Endothelial cell of umbilical vein (primary cell): ENCODE results near the gene ALK. TPM values are rescaled to one million over a fixed set of nuclear protein-coding genes. Genes with fewer than 3 reads are reported as not detected.

Experiments used
- BruUV-seq: library from RNA; stranded (reverse); fragments of 400-500 nt; replicated peaks from 2 replicates; lab custom pipeline; 2021; lab: Mats Ljungman, UMichigan
- CTCF ChIA-PET: fragments of 300-600, 350-600 bp; sonication (Branson Sonifier 250); formaldehyde crosslinking; loops from one replicate; lab custom pipeline; 2021; ENCODE audit warnings: antibody characterized with exemption, inconsistent platforms; lab: Charles Lee
- POLR2A ChIA-PET: fragments of 300-600, 350-600 bp; sonication (Branson Sonifier 250); formaldehyde crosslinking; loops from one replicate; lab custom pipeline; 2021; ENCODE audit warnings: antibody characterized with exemption, inconsistent platforms; lab: Charles Lee
- DNase-seq: peaks from one replicate; pipeline ENCODE4 v3.0.0-alpha.2; 2011; ENCODE audit warnings: low read depth, low spot score
- FAIRE-seq: peaks from 2 replicates; lab custom pipeline; 2011; peaks lifted over from hg19 to GRCh38; lab: Jason Lieb, UNC
- H2AFZ ChIP-seq: 2 replicates; pipeline ENCODE4 v1.6.0; 2012; ENCODE audit warnings: low read depth, low read length, control low read depth, inconsistent platforms
- H3K27ac ChIP-seq: 2 replicates; pipeline ENCODE4 v1.5.1; 2011; ENCODE audit warnings: low read depth, mild to moderate bottlenecking, control low read depth, low read length, moderate library complexity; ENCODE audit not compliant: insufficient read depth
- H3K27me3 ChIP-seq, 2 experiments: 2 replicates each; pipeline versions ENCODE4 v1.6.0 to v1.6.1; 2011; ENCODE audit warnings: low read length in 2 of 2, mixed read lengths in 1 of 2; ENCODE audit not compliant: control insufficient read depth in 2 of 2, insufficient read depth in 2 of 2
- H3K36me3 ChIP-seq, 2 experiments: 2 replicates in 1 of 2; 3 replicates in 1 of 2; pipeline ENCODE4 v1.5.1; 2011; ENCODE audit warnings: low read length in 2 of 2, mild to moderate bottlenecking in 1 of 2, moderate library complexity in 1 of 2; ENCODE audit not compliant: control insufficient read depth in 2 of 2, insufficient read depth in 2 of 2; ENCODE audit errors: extremely low read depth in 1 of 2
- H3K4me1 ChIP-seq: 3 replicates; pipeline ENCODE4 v1.5.1; 2011; ENCODE audit warnings: mild to moderate bottlenecking, low read length; ENCODE audit not compliant: control insufficient read depth, insufficient read depth; ENCODE audit errors: extremely low read depth
- H3K4me2 ChIP-seq: 2 replicates; pipeline ENCODE4 v1.6.1; 2011; ENCODE audit warnings: low read length, control low read depth, mixed read lengths; ENCODE audit not compliant: insufficient read depth
- H3K4me3 ChIP-seq, 3 experiments: fragments of 200-600 bp in 1 of 3; sonication (generic), shearing (Covaris generic) in 1 of 3; replicated peaks in 1 of 3; 2 replicates each; pipeline ENCODE4 v1.5.1; 2011 to 2016; ENCODE audit warnings: control low read depth in 3 of 3, low read length in 3 of 3, mild to moderate bottlenecking in 2 of 3, inconsistent platforms in 1 of 3, low read depth in 1 of 3, moderate library complexity in 1 of 3; ENCODE audit not compliant: insufficient read depth in 1 of 3
- H3K79me2 ChIP-seq: 2 replicates; pipeline ENCODE4 v1.6.0; 2012; ENCODE audit warnings: low read length, inconsistent platforms; ENCODE audit not compliant: control insufficient read depth, insufficient read depth
- H3K9ac ChIP-seq: replicated peaks from 2 replicates; pipeline ENCODE3; 2011; ENCODE audit warnings: low read length, control low read depth; ENCODE audit not compliant: insufficient read depth; ENCODE audit errors: extremely low read depth
- H3K9me1 ChIP-seq: replicated peaks from 3 replicates; pipeline ENCODE4 v1.6.0; 2011; ENCODE audit warnings: mild to moderate bottlenecking, low read length; ENCODE audit not compliant: control insufficient read depth, insufficient read depth; ENCODE audit errors: extremely low read depth
- H3K9me3 ChIP-seq: replicated peaks from 2 replicates; pipeline ENCODE4 v1.5.1; 2012; ENCODE audit warnings: low read length, inconsistent platforms; ENCODE audit not compliant: control insufficient read depth, insufficient read depth
- H4K20me1 ChIP-seq: replicated peaks from 2 replicates; pipeline ENCODE3; 2011; ENCODE audit warnings: mild to moderate bottlenecking, low read length; ENCODE audit not compliant: control insufficient read depth, insufficient read depth; ENCODE audit errors: extremely low read depth
- CTCF ChIP-seq, 2 donors: IDR thresholded peaks; 1 replicate in 1 of 2; 2 replicates in 1 of 2; pipeline ENCODE4 v1.5.1; 2011; ENCODE audit warnings: low read length in 2 of 2, mild to moderate bottlenecking in 2 of 2, moderate library complexity in 2 of 2, control low read depth in 1 of 2, inconsistent platforms in 1 of 2, low read depth in 1 of 2; ENCODE audit not compliant: insufficient read depth in 1 of 2; ENCODE audit errors: extremely low read depth in 1 of 2
- EZH2 ChIP-seq: IDR thresholded peaks from 2 replicates; pipeline ENCODE4 v1.6.1; 2012; ENCODE audit warnings: borderline replicate concordance, low read depth, mild to moderate bottlenecking, moderate library complexity, low read length, inconsistent platforms; ENCODE audit not compliant: severe bottlenecking
- FOS ChIP-seq: IDR thresholded peaks from 2 replicates; pipeline ENCODE4 v1.6.1; 2011; ENCODE audit warnings: mild to moderate bottlenecking, low read length, moderate library complexity, borderline replicate concordance; ENCODE audit not compliant: insufficient read depth
- GATA2 ChIP-seq: IDR thresholded peaks from 2 replicates; pipeline ENCODE4 v1.7.0; 2011; ENCODE audit warnings: low read depth, mild to moderate bottlenecking, moderate library complexity, mixed read lengths, low read length; ENCODE audit not compliant: insufficient read length, insufficient read depth
- JUN ChIP-seq: IDR thresholded peaks from 2 replicates; pipeline ENCODE4 v1.6.1; 2011; ENCODE audit warnings: borderline replicate concordance, low read depth; ENCODE audit not compliant: insufficient read length, insufficient read depth
- MAX ChIP-seq: IDR thresholded peaks from 2 replicates; pipeline ENCODE4 v1.6.1; 2011; ENCODE audit not compliant: insufficient read depth, insufficient read length
- MYC ChIP-seq: IDR thresholded peaks from one replicate; pipeline ENCODE4 v1.6.1; 2011; ENCODE audit warnings: mild to moderate bottlenecking, low read depth, low read length
- POLR2A ChIP-seq: IDR thresholded peaks from 2 replicates; pipeline ENCODE4 v1.6.1; 2012; ENCODE audit warnings: low read depth, mild to moderate bottlenecking, control low read depth, low read length
- POLR2AphosphoS5 ChIP-seq: IDR thresholded peaks from 2 replicates; pipeline ENCODE4 v1.6.1; 2012; ENCODE audit warnings: low read depth, mild to moderate bottlenecking, control low read depth, low read length, moderate library complexity; ENCODE audit not compliant: insufficient read depth
- dilution Hi-C: fragments of 300-500 bp; cut with MboI; formaldehyde crosslinking; loops from one replicate; pipeline ENCODE4 v1.15.0; 2019; ENCODE audit warnings: low sequenced_read_pairs; ENCODE audit not compliant: extremely low pct_ligation_motif_present
- intact Hi-C: fragments of 100-400 bp; cut with micrococcal nuclease; formaldehyde crosslinking; loops from one replicate; pipeline ENCODE4 v1.10.0; 2022
- polyA plus RNA-seq, 4 experiments: library from polyadenylated mRNA; depleted of rRNA in 3 of 4; stranded (reverse) in 3 of 4; unstranded in 1 of 4; fragments of >200 nt; gene quantifications; 2 replicates each; pipeline versions ENCODE4 v1.2.1 to v1.2.3, GENCODE V29; 2011 to 2012; ENCODE audit warnings: missing spikeins in 1 of 4
- total RNA-seq: library from RNA; stranded (reverse); gene quantifications from 2 replicates; pipeline ENCODE4 v1.2.3, GENCODE V29; 2021

Gene ALK
- total and polyA plus RNA-seq, 2 donors (not counting 3 experiments of a cell fraction or from before 2014, with no cell fraction given): not detected

- DNase-seq: no peak
- POLR2A ChIA-PET: no interaction called here
- Histone ChIP-seq H3K27ac (no peak overlapping the region), H3K9me3 (no peaks in the 10 kb centered on the region), H3K9me1 (no peaks in the 10 kb centered on the region), H3K36me3 (no peaks in the 10 kb centered on the region), H3K4me2 (no peak overlapping the region), H3K9ac (no peak overlapping the region), H3K27me3 (no peaks in the 10 kb centered on the region), H2AFZ (no peak overlapping the region), H3K4me1 (peaks cover 19% of the 10 kb centered on the region), H4K20me1 (no peaks in the 10 kb centered on the region), H3K79me2 (no peaks in the 10 kb centered on the region), H3K4me3 (no peak overlapping the region)
- TF ChIP-seq POLR2AphosphoS5: no peak
- TF ChIP-seq FOS: no peak
- TF ChIP-seq CTCF (IDR thresholded peaks at IDR 0.05; ENCODE audit: extremely low read depth in 1 of 2, insufficient read depth in 1 of 2, low read depth in 1 of 2, low read length in 2 of 2): no peak
- TF ChIP-seq GATA2: no peak
- TF ChIP-seq JUN: no peak
- no peak for TF ChIP-seq EZH2
- TF ChIP-seq MYC: no peak
- no peak for TF ChIP-seq POLR2A
- TF ChIP-seq MAX: no peak
- no peak for FAIRE-seq
- CTCF ChIA-PET: no interaction called here
- intact Hi-C loops: no loop called here
- BruUV-seq: no TSS peak
- dilution Hi-C loops: no loop called here
Observed at GRCh38 chr2:29263886-29264285, 657.5 kb downstream of the ALK start.
